ENCODE results near the gene CAPNS2.

DNA sequence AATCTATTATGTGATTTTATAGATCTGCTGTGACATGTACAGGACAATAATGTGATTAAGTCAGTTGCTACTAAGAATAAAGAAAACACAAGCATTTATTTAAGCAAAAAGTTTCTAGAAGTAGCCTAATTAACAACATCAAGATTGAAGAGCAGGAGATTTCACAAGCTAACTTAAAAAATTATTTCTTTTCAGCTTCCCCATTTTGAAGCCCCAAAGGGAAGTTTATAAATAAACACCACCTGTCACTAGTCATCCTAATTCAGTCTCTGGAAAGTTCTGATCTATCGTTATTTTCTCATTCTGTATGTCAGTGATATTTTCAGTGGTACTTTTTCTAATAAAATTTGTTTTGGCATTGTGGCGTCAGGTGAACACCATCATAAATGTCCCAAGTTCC is 8.3 kb downstream of the CAPNS2 start:
- TF ChIP-seq CTCF (IDR thresholded peaks at IDR 0.05) (no peak), POLR2A (IDR thresholded peaks at IDR 0.05) (no peak)

Measured in heart left ventricle (tissue), 13 donors.